Bronchial epithelial cell (primary cell): ENCODE results near the gene MAST4. TPM values are rescaled to one million over a fixed set of nuclear protein-coding genes. Genes with fewer than 3 reads are reported as not detected.

Experiments used
- DNase-seq: peaks from one replicate; pipeline ENCODE4 v3.0.0-alpha.2; 2010; ENCODE audit warnings: low read depth
- FAIRE-seq: peaks from 2 replicates; lab custom pipeline; 2011; peaks lifted over from hg19 to GRCh38; lab: Jason Lieb, UNC
- H3K27me3 ChIP-seq: 2 replicates; pipeline ENCODE4 v1.5.1; 2011; ENCODE audit warnings: low read length; ENCODE audit not compliant: control insufficient read depth, insufficient read depth
- H3K36me3 ChIP-seq: 2 replicates; pipeline ENCODE4 v1.5.1; 2011; ENCODE audit warnings: low read length; ENCODE audit not compliant: control insufficient read depth, insufficient read depth
- H3K4me3 ChIP-seq: 2 replicates; pipeline ENCODE4 v1.5.1; 2011; ENCODE audit warnings: mild to moderate bottlenecking, low read depth, low read length, control low read depth
- CTCF ChIP-seq: IDR thresholded peaks from 2 replicates; pipeline ENCODE4 v1.5.1; 2011; ENCODE audit warnings: mild to moderate bottlenecking, moderate library complexity, low read length, control low read depth, inconsistent platforms; ENCODE audit not compliant: insufficient read depth, severe bottlenecking
- total RNA-seq: library from RNA; depleted of rRNA; stranded (reverse); fragments of >200 nt; gene quantifications from 2 replicates; pipeline ENCODE4 v1.2.1, GENCODE V29; 2014

Gene MAST4
- total RNA-seq, 1 donor from 2014 or later, result 10.3 TPM

GRCh38 chr5:67147760-67148159, 551.6 kb downstream of the MAST4 start:
- no peak for TF ChIP-seq CTCF
- H3K27me3 ChIP-seq, result no peaks in the 10 kb centered on the region
- DNase-seq (no peak), FAIRE-seq (no peak)
- no peak overlapping the region for H3K4me3 ChIP-seq
- H3K36me3 ChIP-seq, result peaks cover 40% of the 10 kb centered on the region

DNA sequence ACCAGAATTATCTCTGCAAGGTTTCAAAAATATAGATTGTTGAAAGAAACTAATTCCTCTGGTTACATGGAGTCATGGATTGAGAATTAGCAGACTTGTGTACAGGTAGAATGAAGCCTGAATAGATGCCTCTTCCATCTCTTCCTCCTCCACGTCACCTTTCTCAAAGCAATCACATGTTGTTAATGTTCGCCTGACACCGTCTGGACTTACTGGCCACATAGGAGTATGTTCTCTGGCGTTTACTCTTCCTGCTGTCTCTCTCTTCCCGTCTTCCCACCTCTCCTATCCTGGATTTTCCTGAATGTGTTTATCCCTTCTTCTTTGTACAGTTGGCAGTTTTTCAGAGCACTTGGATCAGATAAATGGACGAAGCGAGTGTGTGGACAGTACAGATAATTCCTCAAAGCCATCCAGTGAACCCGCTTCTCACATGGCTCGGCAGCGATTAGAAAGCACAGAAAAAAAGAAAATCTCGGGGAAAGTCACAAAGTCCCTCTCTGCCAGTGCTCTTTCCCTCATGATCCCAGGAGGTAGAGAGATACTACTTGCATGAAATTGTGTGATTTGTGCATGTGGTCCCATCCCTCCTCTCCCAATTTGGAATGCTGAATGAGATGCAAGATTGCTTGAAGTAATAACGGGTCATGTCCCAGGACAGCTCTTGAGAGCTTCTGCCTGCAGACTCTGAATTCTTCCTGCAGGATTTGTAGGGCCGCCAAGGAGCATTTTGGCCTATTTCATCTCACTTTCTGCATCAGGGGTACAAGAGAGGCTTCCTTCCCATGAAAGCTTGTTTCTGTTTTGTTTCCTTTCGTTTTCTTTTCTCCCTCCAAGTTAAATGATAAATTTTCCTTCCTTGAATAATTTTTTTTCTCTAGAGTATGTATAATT, 553.1 kb downstream of the MAST4 start:
- DNase-seq (no peak), FAIRE-seq (no peak)
- Histone ChIP-seq H3K4me3 (no peak overlapping the region), H3K27me3 (no peaks in the 10 kb centered on the region), H3K36me3 (peaks cover 35% of the 10 kb centered on the region)
- TF ChIP-seq CTCF, result no peak

- TF ChIP-seq CTCF, result no peak
- H3K36me3 ChIP-seq, result peaks cover 34% of the 10 kb centered on the region
Measured at GRCh38 chr5:67149951-67150523, 553.8 kb downstream of the MAST4 start.

GRCh38 chr5:67152400-67152799, 556.2 kb downstream of the MAST4 start:
- FAIRE-seq, result no peak

More at GRCh38 chr5:67149951-67150523, 553.8 kb downstream of the MAST4 start:
- Histone ChIP-seq H3K27me3 (no peaks in the 10 kb centered on the region), H3K4me3 (no peak overlapping the region)
- DNase-seq (no peak), FAIRE-seq (no peak)

DNA sequence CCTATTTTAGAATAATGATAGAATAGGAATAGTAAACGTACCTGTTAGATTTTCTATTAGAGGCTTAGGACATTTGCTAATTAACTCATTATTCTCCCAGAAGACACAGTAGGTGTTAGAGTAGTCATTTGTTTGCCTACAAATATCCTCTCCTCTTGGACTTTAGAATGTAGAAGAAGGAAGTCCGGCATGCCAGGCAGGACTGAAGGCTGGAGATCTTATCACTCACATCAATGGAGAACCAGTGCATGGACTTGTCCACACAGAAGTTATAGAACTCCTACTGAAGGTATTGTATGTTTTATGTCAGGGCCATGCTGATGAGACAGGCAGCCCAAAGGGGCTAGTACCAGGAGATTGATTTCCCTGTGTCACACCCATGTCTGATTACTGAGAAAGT, 557.1 kb downstream of the MAST4 start:
- FAIRE-seq, result no peak
- no peak for DNase-seq
- no peaks in the 10 kb centered on the region for H3K27me3 ChIP-seq
- peaks cover 27% of the 10 kb centered on the region for H3K36me3 ChIP-seq
- no peak overlapping the region for H3K4me3 ChIP-seq
- no peak for TF ChIP-seq CTCF

More at GRCh38 chr5:67152400-67152799, 556.2 kb downstream of the MAST4 start:
- Histone ChIP-seq H3K4me3 (no peak overlapping the region), H3K27me3 (no peaks in the 10 kb centered on the region), H3K36me3 (peaks cover 28% of the 10 kb centered on the region)
- no peak for TF ChIP-seq CTCF
- no peak for DNase-seq
